Fibroblast of pulmonary artery (primary cell): Measurements from ENCODE around the gene MYRIP.
A peak's percentile ranks its signal among the peaks of the same experiment; 100 is the strongest.
"Not testable (repeated sequence)": the region's sequence is repeated elsewhere in the genome, so short reads cannot be mapped to it uniquely, and the experiment has no call there.

Experiments used
- DNase-seq: peaks from one replicate; pipeline ENCODE4 v3.0.0-alpha.2; 2010; ENCODE audit warnings: low read depth
- H3K4me3 ChIP-seq: replicated peaks from 2 replicates; pipeline ENCODE4 v1.5.1; 2011; ENCODE audit warnings: low read depth, mild to moderate bottlenecking, control low read depth, low read length, moderate library complexity
- TF ChIP-seq, protein P1 (sequence below): IDR thresholded peaks from 2 replicates; pipeline ENCODE4 v1.5.1; 2011; ENCODE audit warnings: mild to moderate bottlenecking, control low read depth, low read length, inconsistent platforms; ENCODE audit errors: missing control alignments

MYRIP gene

DNA sequence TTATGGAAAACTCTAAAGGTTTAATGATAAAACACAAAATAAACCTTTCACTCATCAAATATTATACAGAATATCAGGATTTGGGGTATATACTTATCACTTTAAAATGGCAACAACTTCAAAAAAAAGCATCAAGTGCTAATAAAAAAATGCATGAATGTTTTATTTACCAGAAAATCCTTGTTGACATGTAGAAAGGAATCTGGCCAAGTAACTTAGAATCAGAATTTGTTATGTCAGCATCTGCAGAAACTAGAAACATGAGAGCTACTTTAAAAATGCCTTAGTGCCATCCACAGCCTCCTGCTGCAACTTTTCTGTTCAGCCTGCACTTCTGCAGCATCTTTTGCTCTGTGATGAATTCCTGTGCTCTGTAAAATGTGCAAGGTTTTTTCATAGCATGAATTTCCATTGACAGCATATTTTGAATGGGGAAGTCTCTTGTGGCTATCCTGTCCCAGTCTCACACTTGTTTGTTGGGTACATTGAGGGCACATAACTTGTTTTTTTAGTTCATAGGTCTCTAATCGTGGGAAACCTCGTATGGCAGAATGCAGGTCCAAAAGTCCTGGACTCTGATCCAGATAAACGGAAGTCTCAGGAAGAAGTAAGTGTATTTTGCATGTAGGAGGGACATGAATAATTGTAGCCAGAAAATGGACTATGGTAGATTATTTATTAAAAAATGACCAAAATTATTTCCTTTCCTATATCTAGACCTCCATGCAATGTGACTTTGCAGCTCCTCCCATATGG, 21.1 kb upstream of the MYRIP start:
- TF ChIP-seq, protein P1, sequence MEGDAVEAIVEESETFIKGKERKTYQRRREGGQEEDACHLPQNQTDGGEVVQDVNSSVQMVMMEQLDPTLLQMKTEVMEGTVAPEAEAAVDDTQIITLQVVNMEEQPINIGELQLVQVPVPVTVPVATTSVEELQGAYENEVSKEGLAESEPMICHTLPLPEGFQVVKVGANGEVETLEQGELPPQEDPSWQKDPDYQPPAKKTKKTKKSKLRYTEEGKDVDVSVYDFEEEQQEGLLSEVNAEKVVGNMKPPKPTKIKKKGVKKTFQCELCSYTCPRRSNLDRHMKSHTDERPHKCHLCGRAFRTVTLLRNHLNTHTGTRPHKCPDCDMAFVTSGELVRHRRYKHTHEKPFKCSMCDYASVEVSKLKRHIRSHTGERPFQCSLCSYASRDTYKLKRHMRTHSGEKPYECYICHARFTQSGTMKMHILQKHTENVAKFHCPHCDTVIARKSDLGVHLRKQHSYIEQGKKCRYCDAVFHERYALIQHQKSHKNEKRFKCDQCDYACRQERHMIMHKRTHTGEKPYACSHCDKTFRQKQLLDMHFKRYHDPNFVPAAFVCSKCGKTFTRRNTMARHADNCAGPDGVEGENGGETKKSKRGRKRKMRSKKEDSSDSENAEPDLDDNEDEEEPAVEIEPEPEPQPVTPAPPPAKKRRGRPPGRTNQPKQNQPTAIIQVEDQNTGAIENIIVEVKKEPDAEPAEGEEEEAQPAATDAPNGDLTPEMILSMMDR = no peak
- no peak for DNase-seq
- H3K4me3 ChIP-seq = no peak overlapping the region

DNA sequence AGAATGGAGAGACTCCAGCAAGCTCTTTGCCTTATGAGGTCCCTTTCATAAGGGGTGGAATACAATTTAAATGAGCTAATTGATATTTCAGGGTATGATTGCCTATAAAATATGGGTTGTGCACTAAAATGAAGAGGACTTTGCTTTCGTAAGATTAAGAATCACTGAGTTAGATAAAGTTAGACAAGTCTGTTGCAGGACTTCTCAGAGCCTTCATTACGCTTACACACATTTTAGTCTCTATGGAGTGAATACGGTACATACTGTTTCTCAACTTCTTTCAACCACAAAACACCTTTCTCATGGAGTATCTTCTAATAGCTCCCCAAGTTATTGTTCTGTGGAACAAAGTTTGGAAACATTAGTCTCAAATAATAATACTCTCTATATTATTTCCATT, 17.8 kb upstream of the MYRIP start:
- TF ChIP-seq, protein P1 = no peak
- DNase-seq = no peak

DNA sequence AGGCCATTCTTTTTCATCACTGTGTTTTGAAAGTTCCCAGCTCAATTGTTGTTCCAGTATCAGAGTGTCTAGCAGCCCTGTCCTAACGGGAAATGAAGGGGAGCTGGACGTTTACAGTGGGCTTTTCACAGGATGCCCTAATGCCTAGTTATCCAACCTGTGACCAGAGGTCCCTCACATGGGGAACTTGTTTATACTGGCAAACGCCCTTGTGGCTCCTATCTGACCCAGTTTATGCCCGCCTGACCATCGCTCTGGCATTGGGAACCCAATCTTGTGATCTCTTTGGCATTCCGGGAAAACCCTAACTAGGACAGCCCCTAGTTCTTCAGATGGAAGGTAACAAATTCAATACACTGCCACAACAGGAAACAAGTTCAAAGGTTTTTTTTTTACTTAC, 14.5 kb upstream of the MYRIP start:
- TF ChIP-seq, protein P1 = no peak
- no peak for DNase-seq
- H3K4me3 ChIP-seq = no peak overlapping the region

More for the DNA sequence above, 17.8 kb upstream of the MYRIP start:
- H3K4me3 ChIP-seq = no peak overlapping the region

DNA sequence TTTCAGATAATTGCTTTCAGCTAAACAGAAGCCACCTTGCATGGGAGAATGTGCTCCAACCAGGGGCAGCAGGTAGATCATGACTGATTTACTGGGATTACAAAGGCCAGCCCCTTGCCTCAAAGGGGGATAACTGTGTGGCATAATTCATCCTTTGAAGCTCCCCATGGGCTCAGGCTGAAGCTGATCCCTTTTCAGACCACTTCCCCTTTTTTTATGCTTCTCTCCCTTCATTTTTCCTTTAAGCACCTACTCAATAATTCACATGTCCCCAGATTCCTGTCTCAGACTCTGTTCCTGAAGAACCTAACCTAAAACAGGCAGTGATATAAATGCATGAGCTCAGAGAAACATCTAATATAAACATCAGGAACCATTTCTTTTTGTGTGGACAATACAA, 8.2 kb upstream of the MYRIP start:
- DNase-seq = no peak
- TF ChIP-seq, protein P1 = no peak
- no peak overlapping the region for H3K4me3 ChIP-seq

DNA sequence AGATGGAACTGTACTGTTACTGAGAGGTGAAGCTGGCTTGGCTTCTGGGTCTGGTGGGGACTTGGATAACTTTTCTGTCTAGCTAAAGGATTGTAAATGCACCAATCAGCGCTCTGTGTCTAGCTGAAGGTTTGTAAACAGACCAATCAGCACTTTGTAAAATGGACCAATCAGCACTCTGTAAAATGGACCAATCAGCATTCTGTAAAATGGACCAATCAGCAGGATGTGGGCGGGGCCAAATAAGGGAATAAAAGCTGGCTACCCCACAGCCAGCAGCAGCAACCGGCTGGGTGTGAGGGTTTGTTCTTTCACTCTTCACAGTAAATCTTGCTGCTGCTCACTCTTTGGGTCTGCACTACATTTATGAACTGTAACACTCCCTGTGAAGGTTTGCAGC, 6.9 kb upstream of the MYRIP start:
- not testable (repeated sequence) for DNase-seq, H3K4me3 ChIP-seq

DNA sequence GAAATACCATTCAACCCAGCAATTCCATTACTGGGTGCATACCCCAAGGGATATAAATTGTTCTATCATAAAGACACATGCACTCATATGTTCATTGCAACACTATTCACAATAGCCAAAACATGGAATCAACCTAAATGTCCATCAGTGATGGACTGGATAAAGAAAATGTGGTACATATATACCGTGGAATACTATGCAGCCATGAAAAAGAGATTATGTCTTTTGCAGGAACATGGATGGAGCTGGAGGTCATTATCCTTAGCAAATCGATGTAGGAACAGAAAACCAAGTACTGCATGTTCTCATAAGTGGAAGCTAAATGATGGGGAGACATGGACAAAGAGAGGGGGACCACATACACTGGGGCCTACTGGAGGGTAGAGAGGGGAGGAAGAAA, 5.5 kb upstream of the MYRIP start:
- TF ChIP-seq, protein P1 = no peak
- DNase-seq = no peak
- no peak overlapping the region for H3K4me3 ChIP-seq

DNA sequence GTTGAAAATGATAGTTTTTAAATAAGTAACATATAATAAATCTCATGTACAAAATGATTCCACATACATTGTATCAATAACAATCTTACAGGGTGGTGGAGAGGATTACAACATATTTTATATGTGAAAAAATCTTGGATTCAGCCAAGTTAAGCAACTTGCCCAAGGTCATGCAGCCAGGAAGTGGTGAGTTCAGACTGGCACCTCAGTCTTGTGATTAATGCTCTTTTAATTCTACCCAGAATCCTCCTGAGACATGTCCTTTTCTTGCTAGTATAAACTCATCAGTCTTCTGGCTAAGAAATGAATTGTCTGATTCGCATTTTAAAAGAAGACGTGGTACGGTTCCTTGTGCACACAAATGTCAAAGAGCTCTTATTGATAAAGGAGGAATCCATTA, 4.5 kb upstream of the MYRIP start:
- no peak overlapping the region for H3K4me3 ChIP-seq
- peak; percentile 24 for DNase-seq
- TF ChIP-seq, protein P1 = no peak
